Measurements from ENCODE around the gene NOS3. TPM values are rescaled to one million over a fixed set of nuclear protein-coding genes. Genes with fewer than 3 reads are reported as not detected.

NOS3 gene
- total RNA-seq, 5 donors from 2014 or later (not counting 1 experiment from before 2014, with no cell fraction given): 4.8 to 10.1 (median 5.0) TPM

DNA sequence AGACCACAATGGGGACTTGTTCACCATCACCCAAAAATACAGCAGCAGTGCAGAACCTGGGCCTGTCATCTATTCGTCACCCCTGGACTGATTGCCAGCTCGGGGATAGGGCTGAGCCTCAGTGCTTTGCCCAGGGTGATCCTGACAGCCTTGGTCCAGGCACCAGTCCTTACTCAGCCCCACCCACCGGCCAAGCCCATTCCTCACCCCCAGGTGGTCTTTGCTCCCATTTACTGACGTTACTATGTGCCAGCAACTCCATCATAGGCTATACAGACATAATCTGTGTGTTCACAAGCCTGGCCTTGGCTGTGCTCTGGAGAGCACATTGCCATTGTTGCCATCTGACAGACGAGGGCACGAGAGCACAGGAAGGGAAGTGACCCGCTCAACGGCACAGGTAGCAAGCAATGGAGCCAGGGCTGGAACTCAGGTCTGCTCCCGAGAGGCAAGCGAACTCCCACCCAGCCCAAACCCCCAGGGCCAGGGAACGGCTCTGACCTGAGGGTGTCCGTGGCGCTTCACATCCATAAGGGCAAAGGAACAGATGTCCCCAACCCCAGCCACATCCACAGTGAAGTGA is 26.6 kb downstream of the NOS3 start:
- ChIA-PET POLR2A (no interaction called here), CTCF (interaction anchor here (0.7 to 3.8 kb wide), 9 partner anchors 8 to 471 kb away, joined by 3 to 19 read pairs (median 3); partner anchors contain the start of gene ABCB8 (in 2 of the 2))
- Mint-ChIP-seq H3K9me3 (no peaks in the 10 kb centered on the region), H3K27me3 (peaks cover 0 to 15% of the 10 kb centered on the region in 2 donors), H3K4me1 (peaks cover 59 to 67% (median 66%) of the 10 kb centered on the region in 3 donors), H3K27ac (peak overlapping the region; percentile 63 to 98), H3K36me3 (peaks cover 7% of the 10 kb centered on the region), H3K4me3 (peak overlapping the region; percentile 77 to 84 (median 83))
- H3K27me3 ChIP-seq (replicated peaks in 1 of 2; ENCODE audit: control insufficient read depth in 2 of 2, extremely low read depth in 1 of 2, insufficient read depth in 2 of 2, low read length in 1 of 2): peaks cover 5 to 40% of the 10 kb centered on the region in 2 experiments
- peak in 1 of 35 experiments; percentile 37 for DNase-seq
- peak overlapping the region; percentile 41 for H3K27ac ChIP-seq (ENCODE audit: low read length)
- 62% methylated on average over 8 of the region's 13 CpGs for WGBS (ENCODE audit: insufficient coverage)
- no peaks in the 10 kb centered on the region for H3K36me3 ChIP-seq (ENCODE audit: control insufficient read depth in 2 of 2, extremely low read depth in 1 of 2, insufficient read depth in 1 of 2, low read length in 1 of 2)
- ATAC-seq (replicated peaks in 1 of 4): no peak
- peaks cover 29 to 71% of the 10 kb centered on the region in 2 experiments for H3K4me1 ChIP-seq (ENCODE audit: control insufficient read depth in 1 of 2, extremely low read depth in 1 of 2, insufficient read depth in 2 of 2, low read length in 2 of 2)
- peak overlapping the region; percentile 49 to 53 for H3K4me3 ChIP-seq (ENCODE audit: control insufficient read depth in 1 of 2, extremely low read depth in 1 of 2, low read length in 1 of 2)
- no peaks in the 10 kb centered on the region for H3K9me3 ChIP-seq

DNA sequence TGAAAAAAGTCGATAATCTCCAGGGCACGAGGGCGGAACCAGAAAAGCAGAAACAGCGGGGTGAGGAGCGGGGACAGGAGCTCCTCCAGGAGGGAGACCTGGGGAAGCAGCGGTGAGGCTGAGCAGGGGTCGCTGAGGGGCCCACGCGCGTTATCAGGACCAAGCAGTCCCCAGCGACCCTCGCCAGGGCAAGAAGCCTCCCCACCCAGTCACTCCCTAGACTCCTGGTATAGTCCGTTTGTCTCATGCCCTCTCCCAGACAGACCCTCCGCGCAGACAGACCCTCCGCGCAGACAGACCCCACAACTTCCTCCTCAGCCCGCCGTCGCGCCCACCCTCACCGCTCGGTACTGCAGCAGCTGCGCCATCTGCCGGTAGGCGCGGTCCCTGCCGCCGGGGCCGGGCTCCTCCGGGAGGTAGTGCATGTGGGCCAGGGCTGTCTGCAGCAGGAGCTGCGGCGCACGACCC is 27.2 kb downstream of the NOS3 start:
- peak overlapping the region; percentile 41 for H3K27ac ChIP-seq (ENCODE audit: low read length)
- peaks cover 54 to 62% (median 61%) of the 10 kb centered on the region in 3 donors for H3K4me1 Mint-ChIP-seq

DNA sequence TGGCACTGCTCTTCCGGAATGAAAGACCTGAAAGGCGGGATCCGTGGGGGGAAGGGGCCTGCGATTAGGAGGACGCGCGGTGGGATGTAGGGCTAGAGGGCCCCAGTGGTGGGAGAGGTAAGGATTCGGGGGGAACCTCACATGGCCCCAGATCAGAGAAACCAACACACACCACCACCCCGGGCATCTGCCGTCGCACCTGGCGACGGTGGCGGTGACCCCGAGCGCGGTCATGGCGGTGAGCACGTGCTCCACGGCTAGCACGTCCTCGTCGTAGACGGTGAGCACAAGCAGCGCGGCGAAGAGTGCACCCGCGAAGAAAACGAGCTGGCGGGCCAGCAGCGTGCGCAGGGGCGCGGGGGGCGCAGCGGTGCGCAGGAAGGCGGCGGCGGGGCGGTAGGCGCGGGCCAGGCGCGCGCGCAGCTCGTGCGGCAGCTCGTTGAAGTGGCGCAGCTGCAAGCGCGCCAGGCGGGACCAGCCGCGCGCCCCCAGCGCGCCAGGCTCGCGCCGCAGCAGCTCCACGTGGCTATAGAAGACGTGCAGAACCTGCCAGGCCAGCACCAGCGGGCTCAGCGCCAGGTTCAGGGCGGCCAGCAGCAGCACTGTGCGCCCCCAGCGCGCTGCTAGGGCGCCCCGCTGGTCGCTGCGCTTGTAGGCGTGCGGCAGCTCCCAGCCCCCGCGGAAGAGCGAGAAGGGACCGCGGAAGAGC is 27.8 kb downstream of the NOS3 start:
- Mint-ChIP-seq H3K36me3 (peaks cover 5% of the 10 kb centered on the region), H3K27ac (peak overlapping the region; percentile 63 to 98), H3K4me1 (peaks cover 50 to 60% (median 58%) of the 10 kb centered on the region in 3 donors), H3K27me3 (peaks cover 0 to 15% of the 10 kb centered on the region in 2 donors), H3K9me3 (no peaks in the 10 kb centered on the region), H3K4me3 (peak overlapping the region; percentile 77 to 84 (median 83))
- ATAC-seq (replicated peaks in 1 of 4) (peak; percentile 34 to 54 (median 44)), DNase-seq (peak in 19 of 35 experiments; percentile 20 to 68 (median 42))
- Histone ChIP-seq H3K27me3 (replicated peaks in 1 of 2; ENCODE audit: control insufficient read depth in 2 of 2, extremely low read depth in 1 of 2, insufficient read depth in 2 of 2, low read length in 1 of 2) (peaks cover 5 to 45% of the 10 kb centered on the region in 2 experiments), H3K4me1 (ENCODE audit: control insufficient read depth in 1 of 2, extremely low read depth in 1 of 2, insufficient read depth in 2 of 2, low read length in 2 of 2) (peaks cover 21 to 60% of the 10 kb centered on the region in 2 experiments), H3K27ac (ENCODE audit: low read length) (peak overlapping the region; percentile 41), H3K36me3 (ENCODE audit: control insufficient read depth in 2 of 2, extremely low read depth in 1 of 2, insufficient read depth in 1 of 2, low read length in 1 of 2) (no peaks in the 10 kb centered on the region), H3K9me3 (no peaks in the 10 kb centered on the region), H3K4me3 (ENCODE audit: control insufficient read depth in 1 of 2, extremely low read depth in 1 of 2, low read length in 1 of 2) (peak overlapping the region; percentile 49 to 53)
- WGBS (ENCODE audit: insufficient coverage): 2% methylated on average over 73 of the region's 82 CpGs
- ChIA-PET POLR2A (interaction anchor here in 1 of 2 donors (0.9 to 1.0 kb wide), 2 partner anchors 10 kb away, joined by 3 read pairs; partner anchors contain the start of gene ABCB8), CTCF (interaction anchor here (0.5 to 3.8 kb wide), 17 partner anchors 8 to 605 kb away, joined by 3 to 19 read pairs (median 3); partner anchors contain the start of genes ABCB8 (in 1 of the 2) and FASTK (in 1 of the 2))

More for the DNA sequence above, 27.2 kb downstream of the NOS3 start:
- Mint-ChIP-seq H3K27ac (peak overlapping the region; percentile 63 to 98), H3K36me3 (peaks cover 5% of the 10 kb centered on the region), H3K9me3 (no peaks in the 10 kb centered on the region), H3K4me3 (peak overlapping the region; percentile 77 to 84 (median 83)), H3K27me3 (peaks cover 0 to 15% of the 10 kb centered on the region in 2 donors)
- ATAC-seq (replicated peaks in 1 of 4): peak; percentile 56 to 76 (median 64)
- peak; percentile 43 to 87 (median 72) for DNase-seq
- H3K36me3 ChIP-seq (ENCODE audit: control insufficient read depth in 2 of 2, extremely low read depth in 1 of 2, insufficient read depth in 1 of 2, low read length in 1 of 2): no peaks in the 10 kb centered on the region
- H3K9me3 ChIP-seq: no peaks in the 10 kb centered on the region
- CTCF ChIA-PET: interaction anchor here (0.7 to 3.8 kb wide), 14 partner anchors 9 to 471 kb away, joined by 3 to 19 read pairs (median 3); partner anchors contain the start of genes ABCB8 (in 2 of the 2) and FASTK (in 1 of the 2)
- 9% methylated on average over 22 of the region's 34 CpGs for WGBS (ENCODE audit: insufficient coverage)
- POLR2A ChIA-PET: interaction anchor here in 1 of 2 donors (0.9 to 1.0 kb wide), 2 partner anchors 10 kb away, joined by 3 read pairs; partner anchors contain the start of gene ABCB8
- peaks cover 5 to 42% of the 10 kb centered on the region in 2 experiments for H3K27me3 ChIP-seq (replicated peaks in 1 of 2; ENCODE audit: control insufficient read depth in 2 of 2, extremely low read depth in 1 of 2, insufficient read depth in 2 of 2, low read length in 1 of 2)
- peak overlapping the region; percentile 49 to 53 for H3K4me3 ChIP-seq (ENCODE audit: control insufficient read depth in 1 of 2, extremely low read depth in 1 of 2, low read length in 1 of 2)
- peaks cover 25 to 65% of the 10 kb centered on the region in 2 experiments for H3K4me1 ChIP-seq (ENCODE audit: control insufficient read depth in 1 of 2, extremely low read depth in 1 of 2, insufficient read depth in 2 of 2, low read length in 2 of 2)

GRCh38 chr7:151019130-151019447 is 28.3 kb downstream of the NOS3 start:
- H3K9me3 Mint-ChIP-seq: no peaks in the 10 kb centered on the region
- WGBS (ENCODE audit: insufficient coverage): 34% methylated on average over 19 of the region's 20 CpGs
- H3K27me3 ChIP-seq (replicated peaks in 1 of 2; ENCODE audit: control insufficient read depth in 2 of 2, extremely low read depth in 1 of 2, insufficient read depth in 2 of 2, low read length in 1 of 2): peaks cover 5 to 48% of the 10 kb centered on the region in 2 experiments
- peak overlapping the region; percentile 7 to 53 for H3K4me3 ChIP-seq (ENCODE audit: control insufficient read depth in 1 of 2, extremely low read depth in 1 of 2, low read length in 1 of 2)
- H3K4me3 Mint-ChIP-seq: peak overlapping the region; percentile 41 to 84 (median 72)
- no peak overlapping the region for H3K27ac ChIP-seq (ENCODE audit: low read length)
- no peaks in the 10 kb centered on the region for H3K36me3 ChIP-seq (ENCODE audit: control insufficient read depth in 2 of 2, extremely low read depth in 1 of 2, insufficient read depth in 1 of 2, low read length in 1 of 2)
- POLR2A ChIA-PET: interaction anchor here in 1 of 2 donors (0.9 to 1.0 kb wide), 2 partner anchors 9 to 11 kb away, joined by 3 read pairs; partner anchors contain the start of gene ABCB8
- DNase-seq (no peak), ATAC-seq (replicated peaks in 1 of 4) (no peak)
- H3K4me1 Mint-ChIP-seq: peaks cover 45 to 57% (median 53%) of the 10 kb centered on the region in 3 donors
- H3K27me3 Mint-ChIP-seq: peaks cover 0 to 15% of the 10 kb centered on the region in 2 donors
- peak overlapping the region in 1 of 2 donors; percentile 45 for H3K27ac Mint-ChIP-seq
- H3K4me1 ChIP-seq (ENCODE audit: control insufficient read depth in 1 of 2, extremely low read depth in 1 of 2, insufficient read depth in 2 of 2, low read length in 2 of 2): peaks cover 20 to 54% of the 10 kb centered on the region in 2 experiments
- H3K36me3 Mint-ChIP-seq: peaks cover 5% of the 10 kb centered on the region
- CTCF ChIA-PET: interaction anchor here (0.6 to 3.8 kb wide), 10 partner anchors 8 to 154 kb away, joined by 3 to 19 read pairs (median 3); partner anchors contain the start of genes ABCB8 (in 1 of the 2) and FASTK (in 1 of the 2)
- no peaks in the 10 kb centered on the region for H3K9me3 ChIP-seq

GRCh38 chr7:151020231-151020630 is 29.4 kb downstream of the NOS3 start:
- ChIA-PET CTCF (interaction anchor here in 1 of 2 donors (0.7 kb wide), 1 partner anchor 12 kb away, joined by 3 read pairs; no protein-coding TSS in a partner anchor), POLR2A (no interaction called here)
- H3K27ac ChIP-seq (ENCODE audit: low read length): no peak overlapping the region
- no peaks in the 10 kb centered on the region for H3K36me3 ChIP-seq (ENCODE audit: control insufficient read depth in 2 of 2, extremely low read depth in 1 of 2, insufficient read depth in 1 of 2, low read length in 1 of 2)
- peaks cover 0 to 15% of the 10 kb centered on the region in 2 donors for H3K27me3 Mint-ChIP-seq
- peaks cover 13 to 43% of the 10 kb centered on the region in 2 experiments for H3K4me1 ChIP-seq (ENCODE audit: control insufficient read depth in 1 of 2, extremely low read depth in 1 of 2, insufficient read depth in 2 of 2, low read length in 2 of 2)
- ATAC-seq (replicated peaks in 1 of 4): no peak
- H3K4me3 Mint-ChIP-seq: peak overlapping the region in 1 of 3 donors; percentile 84
- H3K27ac Mint-ChIP-seq: peak overlapping the region in 1 of 2 donors; percentile 23
- no peak for DNase-seq
- H3K4me3 ChIP-seq (ENCODE audit: control insufficient read depth in 1 of 2, extremely low read depth in 1 of 2, low read length in 1 of 2): no peak overlapping the region
- peaks cover 4% of the 10 kb centered on the region for H3K36me3 Mint-ChIP-seq
- H3K9me3 Mint-ChIP-seq: no peaks in the 10 kb centered on the region
- peaks cover 5 to 48% of the 10 kb centered on the region in 2 experiments for H3K27me3 ChIP-seq (replicated peaks in 1 of 2; ENCODE audit: control insufficient read depth in 2 of 2, extremely low read depth in 1 of 2, insufficient read depth in 2 of 2, low read length in 1 of 2)
- H3K4me1 Mint-ChIP-seq: peaks cover 34 to 46% (median 42%) of the 10 kb centered on the region in 3 donors
- no CpG with 5 or more reads among the region's 7 CpGs for WGBS (ENCODE audit: insufficient coverage)
- H3K9me3 ChIP-seq: no peaks in the 10 kb centered on the region

GRCh38 chr7:151023232-151023631 is 32.4 kb downstream of the NOS3 start:
- peaks cover 5 to 43% of the 10 kb centered on the region in 2 experiments for H3K27me3 ChIP-seq (replicated peaks in 1 of 2; ENCODE audit: control insufficient read depth in 2 of 2, extremely low read depth in 1 of 2, insufficient read depth in 2 of 2, low read length in 1 of 2)
- H3K4me3 ChIP-seq (ENCODE audit: control insufficient read depth in 1 of 2, extremely low read depth in 1 of 2, low read length in 1 of 2): no peak overlapping the region
- ATAC-seq (replicated peaks in 1 of 4) (no peak), DNase-seq (no peak)
- ChIA-PET POLR2A (no interaction called here), CTCF (no interaction called here)
- Mint-ChIP-seq H3K4me1 (peaks cover 19 to 27% (median 26%) of the 10 kb centered on the region in 3 donors), H3K27me3 (peaks cover 0 to 14% of the 10 kb centered on the region in 2 donors), H3K9me3 (no peaks in the 10 kb centered on the region), H3K36me3 (no peaks in the 10 kb centered on the region), H3K4me3 (no peak overlapping the region), H3K27ac (no peak overlapping the region)
- H3K4me1 ChIP-seq (ENCODE audit: control insufficient read depth in 1 of 2, extremely low read depth in 1 of 2, insufficient read depth in 2 of 2, low read length in 2 of 2): peaks cover 5 to 23% of the 10 kb centered on the region in 2 experiments
- no peaks in the 10 kb centered on the region for H3K9me3 ChIP-seq
- H3K27ac ChIP-seq (ENCODE audit: low read length): no peak overlapping the region
- H3K36me3 ChIP-seq (ENCODE audit: control insufficient read depth in 2 of 2, extremely low read depth in 1 of 2, insufficient read depth in 1 of 2, low read length in 1 of 2): no peaks in the 10 kb centered on the region
- WGBS (ENCODE audit: insufficient coverage): 84% methylated on average over 8 of the region's 10 CpGs

Measured in T-cell (primary cell).